ENCODE measurements around the gene NEURL1B.

GRCh38 chr5:172593306-172593705 is 47.8 kb upstream of the NEURL1B start:
- TF ChIP-seq CTCF (IDR thresholded peaks at IDR 0.05) = no peak
- no peak for TF ChIP-seq POLR2A (IDR thresholded peaks at IDR 0.05)
